Superior temporal gyrus (tissue), 1 donor: ENCODE data around the gene TSEN15.
"Not testable (repeated sequence)": the region's sequence is repeated elsewhere in the genome, so short reads cannot be mapped to it uniquely, and the experiment has no call there.

Experiments used
- DNase-seq: peaks from one replicate; pipeline ENCODE4 v3.0.0-alpha.2; 2016; ENCODE audit errors: extremely low spot score

The TSEN15 gene

GRCh38 chr1:184031409-184032107 is 20.0 kb upstream of the TSEN15 start:
- DNase-seq: peak; percentile 50

- DNase-seq: peak; percentile 49
These were observed 19.1 kb upstream of the TSEN15 start for GRCh38 chr1:184032306-184032929.

- DNase-seq: peak; percentile 71
These were observed 18.6 kb upstream of the TSEN15 start for GRCh38 chr1:184032930-184033418.

GRCh38 chr1:184033711-184034167 is 17.8 kb upstream of the TSEN15 start:
- DNase-seq: peak; percentile 87

- peak; percentile 81 for DNase-seq
These were observed 16.7 kb upstream of the TSEN15 start for GRCh38 chr1:184034761-184035379.

GRCh38 chr1:184035719-184036516 is 15.6 kb upstream of the TSEN15 start:
- peak; percentile 72 for DNase-seq

GRCh38 chr1:184036517-184036949 is 15.0 kb upstream of the TSEN15 start:
- peak; percentile 70 for DNase-seq

GRCh38 chr1:184037849-184038591 is 13.5 kb upstream of the TSEN15 start:
- peak; percentile 83 for DNase-seq

GRCh38 chr1:184039126-184039525 is 12.4 kb upstream of the TSEN15 start:
- peak; percentile 70 for DNase-seq

GRCh38 chr1:184041731-184042130 is 9.8 kb upstream of the TSEN15 start:
- no peak for DNase-seq

- not testable (repeated sequence) for DNase-seq
These were observed 8.2 kb upstream of the TSEN15 start for GRCh38 chr1:184043315-184043714.

GRCh38 chr1:184044603-184045376 is 6.7 kb upstream of the TSEN15 start:
- no peak for DNase-seq

- not testable (repeated sequence) for DNase-seq
These were observed 4.0 kb upstream of the TSEN15 start for GRCh38 chr1:184047541-184047940.

GRCh38 chr1:184048561-184049240 is 2.8 kb upstream of the TSEN15 start:
- DNase-seq: no peak

- DNase-seq: no peak
These were observed 2.2 kb upstream of the TSEN15 start for GRCh38 chr1:184049291-184049690.

- no peak for DNase-seq
These were observed 1.6 kb upstream of the TSEN15 start for GRCh38 chr1:184049836-184050468.

- no peak for DNase-seq
These were observed 894 bp upstream of the TSEN15 start for GRCh38 chr1:184050636-184051035.

GRCh38 chr1:184051138-184051484 is 419 bp upstream of the TSEN15 start:
- no peak for DNase-seq

GRCh38 chr1:184052194-184052559 is 647 bp downstream of the TSEN15 start:
- DNase-seq: no peak
